ENCODE results near the gene PARPBP. TPM values are rescaled to one million over a fixed set of nuclear protein-coding genes. Genes with fewer than 3 reads are reported as not detected.

PARPBP gene
- total and polyA plus RNA-seq, 2 donors (not counting 3 experiments of a cell fraction or from before 2014, with no cell fraction given): 4.2 to 19.0 TPM

DNA sequence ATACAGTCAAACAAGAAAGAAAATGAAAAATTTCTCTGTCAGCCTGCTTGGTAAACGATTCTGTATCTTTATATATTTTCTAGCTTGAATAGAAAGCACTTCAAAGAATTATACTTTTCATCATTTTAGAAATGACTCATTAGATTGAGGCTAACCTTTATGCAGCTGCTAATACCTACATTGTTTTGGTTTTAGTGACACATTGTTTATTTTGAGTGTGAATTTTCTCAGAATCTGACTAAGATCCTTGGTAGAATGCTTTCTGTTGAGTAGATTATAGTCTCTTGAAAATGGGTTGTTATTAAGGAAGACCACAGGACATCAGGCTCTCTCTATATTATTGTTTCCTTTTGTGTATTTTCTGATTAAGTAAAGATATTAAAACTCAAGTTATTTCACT lies 77.8 kb downstream of the PARPBP start, which contains the start of gene PMCH:
PMCH (minus strand) TSS at position 45 of the 400 bp plus-strand sequence. CDS start 63 bp downstream, outside the sequence.
- H3K36me3 ChIP-seq (ENCODE audit: control insufficient read depth in 2 of 2, extremely low read depth in 1 of 2, insufficient read depth in 2 of 2, low read length in 2 of 2): no peaks in the 10 kb centered on the region
- BruUV-seq (replicated peaks): no TSS peak
- no peak within 1 kb of the TSS for H2AFZ ChIP-seq (ENCODE audit: low read depth, low read length)
- peak; percentile 87 for DNase-seq (ENCODE audit: low read depth, low spot score)
- H3K4me3 ChIP-seq (replicated peaks in 1 of 3; ENCODE audit: insufficient read depth in 1 of 3, low read depth in 1 of 3, low read length in 3 of 3): no peak within 1 kb of the TSS
- POLR2A ChIA-PET: no interaction called here
- H3K9ac ChIP-seq (replicated peaks; ENCODE audit: extremely low read depth, insufficient read depth, low read length): peak within 1 kb of the TSS; percentile 23
- CTCF ChIA-PET: interaction anchor here (0.9 kb wide), 1 partner anchor 10 kb away, joined by 4 read pairs; no protein-coding TSS in a partner anchor
- peak; percentile 89 for TF ChIP-seq FOS (IDR thresholded peaks at IDR 0.05; ENCODE audit: borderline replicate concordance, insufficient read depth, low read length)
- peak; percentile 85 for TF ChIP-seq JUN (IDR thresholded peaks at IDR 0.05; ENCODE audit: borderline replicate concordance, insufficient read depth, insufficient read length, low read depth)
- TF ChIP-seq, protein P1, sequence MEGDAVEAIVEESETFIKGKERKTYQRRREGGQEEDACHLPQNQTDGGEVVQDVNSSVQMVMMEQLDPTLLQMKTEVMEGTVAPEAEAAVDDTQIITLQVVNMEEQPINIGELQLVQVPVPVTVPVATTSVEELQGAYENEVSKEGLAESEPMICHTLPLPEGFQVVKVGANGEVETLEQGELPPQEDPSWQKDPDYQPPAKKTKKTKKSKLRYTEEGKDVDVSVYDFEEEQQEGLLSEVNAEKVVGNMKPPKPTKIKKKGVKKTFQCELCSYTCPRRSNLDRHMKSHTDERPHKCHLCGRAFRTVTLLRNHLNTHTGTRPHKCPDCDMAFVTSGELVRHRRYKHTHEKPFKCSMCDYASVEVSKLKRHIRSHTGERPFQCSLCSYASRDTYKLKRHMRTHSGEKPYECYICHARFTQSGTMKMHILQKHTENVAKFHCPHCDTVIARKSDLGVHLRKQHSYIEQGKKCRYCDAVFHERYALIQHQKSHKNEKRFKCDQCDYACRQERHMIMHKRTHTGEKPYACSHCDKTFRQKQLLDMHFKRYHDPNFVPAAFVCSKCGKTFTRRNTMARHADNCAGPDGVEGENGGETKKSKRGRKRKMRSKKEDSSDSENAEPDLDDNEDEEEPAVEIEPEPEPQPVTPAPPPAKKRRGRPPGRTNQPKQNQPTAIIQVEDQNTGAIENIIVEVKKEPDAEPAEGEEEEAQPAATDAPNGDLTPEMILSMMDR (IDR thresholded peaks at IDR 0.05; ENCODE audit: extremely low read depth in 1 of 2, insufficient read depth in 1 of 2, low read depth in 1 of 2, low read length in 2 of 2): no peak
- peak; percentile 50 for TF ChIP-seq GATA2 (IDR thresholded peaks at IDR 0.05; ENCODE audit: insufficient read depth, insufficient read length, low read depth, low read length)
- intact Hi-C loops (cut with micrococcal nuclease): loop anchor here (1.0 kb wide), 1 partner anchor 15 kb away; no protein-coding TSS in a partner anchor
- H3K9me1 ChIP-seq (replicated peaks; ENCODE audit: control insufficient read depth, extremely low read depth, insufficient read depth, low read length): no peaks in the 10 kb centered on the region
- dilution Hi-C loops (cut with MboI; ENCODE audit: extremely low pct_ligation_motif_present, low sequenced_read_pairs): no loop called here
- H4K20me1 ChIP-seq (replicated peaks; ENCODE audit: control insufficient read depth, extremely low read depth, insufficient read depth, low read length): no peaks in the 10 kb centered on the region
- H3K27me3 ChIP-seq (ENCODE audit: control insufficient read depth in 2 of 2, insufficient read depth in 2 of 2, low read length in 2 of 2): no peaks in the 10 kb centered on the region
- H3K27ac ChIP-seq (ENCODE audit: insufficient read depth, low read depth, low read length): peak within 1 kb of the TSS; percentile 60
- H3K4me1 ChIP-seq (ENCODE audit: control insufficient read depth, extremely low read depth, insufficient read depth, low read length): peaks cover 26% of the 10 kb centered on the region
- H3K9me3 ChIP-seq (replicated peaks; ENCODE audit: control insufficient read depth, insufficient read depth, low read length): no peaks in the 10 kb centered on the region
- H3K4me2 ChIP-seq (ENCODE audit: insufficient read depth, low read length): peak within 1 kb of the TSS; percentile 71
- H3K79me2 ChIP-seq (ENCODE audit: control insufficient read depth, insufficient read depth, low read length): no peaks in the 10 kb centered on the region
- peak; percentile 71 for FAIRE-seq

DNA sequence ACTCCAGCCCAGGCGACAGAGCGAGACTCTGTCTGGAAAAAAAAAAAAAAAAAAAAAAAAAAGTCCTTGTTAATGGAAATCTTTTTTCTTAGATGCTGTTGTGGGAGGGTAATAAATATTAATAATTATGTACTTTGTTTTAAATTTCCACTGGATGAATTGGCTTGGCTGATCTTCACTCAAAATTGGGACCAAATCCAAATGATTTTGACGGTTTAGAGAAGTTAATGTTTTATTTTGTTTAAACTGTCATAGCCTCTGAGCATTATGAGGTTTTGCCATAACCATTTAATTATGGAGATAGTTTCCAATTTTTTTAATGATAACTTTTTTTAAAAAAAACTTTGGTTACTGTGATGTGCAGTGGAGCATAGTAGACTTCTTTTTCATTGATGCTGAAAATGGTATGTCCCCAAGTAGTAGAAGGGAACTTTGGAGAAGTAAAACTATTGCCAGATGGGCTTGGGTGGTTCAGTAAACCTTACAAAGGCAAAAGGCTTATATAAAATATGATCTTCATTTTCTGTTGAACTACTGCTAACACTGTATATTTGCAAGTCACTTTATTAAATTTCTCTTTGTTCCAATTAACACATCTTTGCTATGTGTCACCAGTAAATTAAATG lies 81.6 kb downstream of the PARPBP start:
- no peaks in the 10 kb centered on the region for H3K36me3 ChIP-seq (ENCODE audit: control insufficient read depth in 2 of 2, extremely low read depth in 1 of 2, insufficient read depth in 2 of 2, low read length in 2 of 2)
- no peak overlapping the region for H2AFZ ChIP-seq (ENCODE audit: low read depth, low read length)
- no peak overlapping the region for H3K4me3 ChIP-seq (replicated peaks in 1 of 3; ENCODE audit: insufficient read depth in 1 of 3, low read depth in 1 of 3, low read length in 3 of 3)
- POLR2A ChIA-PET: no interaction called here
- no peak overlapping the region for H3K27ac ChIP-seq (ENCODE audit: insufficient read depth, low read depth, low read length)
- no peaks in the 10 kb centered on the region for H3K27me3 ChIP-seq (ENCODE audit: control insufficient read depth in 2 of 2, insufficient read depth in 2 of 2, low read length in 2 of 2)
- intact Hi-C loops (cut with micrococcal nuclease) (no loop called here), dilution Hi-C loops (cut with MboI; ENCODE audit: extremely low pct_ligation_motif_present, low sequenced_read_pairs) (no loop called here)
- CTCF ChIA-PET: no interaction called here
- FAIRE-seq: no peak
- no peaks in the 10 kb centered on the region for H3K9me3 ChIP-seq (replicated peaks; ENCODE audit: control insufficient read depth, insufficient read depth, low read length)
- H4K20me1 ChIP-seq (replicated peaks; ENCODE audit: control insufficient read depth, extremely low read depth, insufficient read depth, low read length): no peaks in the 10 kb centered on the region
- TF ChIP-seq POLR2A (IDR thresholded peaks at IDR 0.05; ENCODE audit: low read depth, low read length): no peak
- no peak for TF ChIP-seq JUN (IDR thresholded peaks at IDR 0.05; ENCODE audit: borderline replicate concordance, insufficient read depth, insufficient read length, low read depth)
- no peak for TF ChIP-seq POLR2AphosphoS5 (IDR thresholded peaks at IDR 0.05; ENCODE audit: insufficient read depth, low read depth, low read length)
- no peak for TF ChIP-seq FOS (IDR thresholded peaks at IDR 0.05; ENCODE audit: borderline replicate concordance, insufficient read depth, low read length)
- TF ChIP-seq, protein P1 (IDR thresholded peaks at IDR 0.05; ENCODE audit: extremely low read depth in 1 of 2, insufficient read depth in 1 of 2, low read depth in 1 of 2, low read length in 2 of 2): no peak
- no peak for TF ChIP-seq GATA2 (IDR thresholded peaks at IDR 0.05; ENCODE audit: insufficient read depth, insufficient read length, low read depth, low read length)
- TF ChIP-seq MYC (IDR thresholded peaks at IDR 0.05; ENCODE audit: low read depth, low read length): no peak
- TF ChIP-seq, protein P2, sequence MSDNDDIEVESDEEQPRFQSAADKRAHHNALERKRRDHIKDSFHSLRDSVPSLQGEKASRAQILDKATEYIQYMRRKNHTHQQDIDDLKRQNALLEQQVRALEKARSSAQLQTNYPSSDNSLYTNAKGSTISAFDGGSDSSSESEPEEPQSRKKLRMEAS (IDR thresholded peaks at IDR 0.05; ENCODE audit: insufficient read depth, insufficient read length): no peak
- no peak for TF ChIP-seq EZH2 (IDR thresholded peaks at IDR 0.05; ENCODE audit: borderline replicate concordance, low read depth, low read length, severe bottlenecking)
- no peaks in the 10 kb centered on the region for H3K79me2 ChIP-seq (ENCODE audit: control insufficient read depth, insufficient read depth, low read length)
- DNase-seq (ENCODE audit: low read depth, low spot score): no peak
- no peaks in the 10 kb centered on the region for H3K9me1 ChIP-seq (replicated peaks; ENCODE audit: control insufficient read depth, extremely low read depth, insufficient read depth, low read length)
- H3K4me2 ChIP-seq (ENCODE audit: insufficient read depth, low read length): no peak overlapping the region
- H3K9ac ChIP-seq (replicated peaks; ENCODE audit: extremely low read depth, insufficient read depth, low read length): no peak overlapping the region
- peaks cover 22% of the 10 kb centered on the region for H3K4me1 ChIP-seq (ENCODE audit: control insufficient read depth, extremely low read depth, insufficient read depth, low read length)
- no TSS peak for BruUV-seq (replicated peaks)

All from endothelial cell of umbilical vein (primary cell).